ENCODE data around the gene PSMA4. TPM values are rescaled to one million over a fixed set of nuclear protein-coding genes. Genes with fewer than 3 reads are reported as not detected.

Gene PSMA4
- total and polyA plus RNA-seq, 2 of the 8 experiments (the other 6 are each of a cell fraction or from before 2014, with no cell fraction given): 348 to 445 TPM

DNA sequence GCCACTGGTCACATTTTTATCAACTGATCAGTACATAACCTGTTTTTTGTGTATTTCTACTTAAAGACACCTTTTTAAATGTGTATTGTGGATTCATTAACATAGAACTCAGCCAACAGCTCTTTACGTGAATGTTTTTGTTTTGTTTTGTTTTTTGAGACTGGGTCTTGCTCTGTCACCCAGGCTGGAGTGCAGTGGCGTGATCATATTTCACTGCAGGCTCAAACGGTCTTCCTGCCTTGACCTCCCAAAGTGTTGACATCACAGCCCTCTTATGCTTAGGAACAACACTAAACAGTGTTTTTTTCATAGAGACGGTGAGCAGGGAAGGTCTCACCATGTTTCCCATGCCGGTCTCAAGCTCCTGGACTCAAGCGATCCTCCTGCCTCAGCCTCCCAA is 9.9 kb downstream of the PSMA4 start (continued):
- TF ChIP-seq, protein P1, sequence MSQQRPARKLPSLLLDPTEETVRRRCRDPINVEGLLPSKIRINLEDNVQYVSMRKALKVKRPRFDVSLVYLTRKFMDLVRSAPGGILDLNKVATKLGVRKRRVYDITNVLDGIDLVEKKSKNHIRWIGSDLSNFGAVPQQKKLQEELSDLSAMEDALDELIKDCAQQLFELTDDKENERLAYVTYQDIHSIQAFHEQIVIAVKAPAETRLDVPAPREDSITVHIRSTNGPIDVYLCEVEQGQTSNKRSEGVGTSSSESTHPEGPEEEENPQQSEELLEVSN (IDR thresholded peaks at IDR 0.05): no peak

Measured in H1 (cell line).